ENCODE measurements around the gene TPSD1.

DNA sequence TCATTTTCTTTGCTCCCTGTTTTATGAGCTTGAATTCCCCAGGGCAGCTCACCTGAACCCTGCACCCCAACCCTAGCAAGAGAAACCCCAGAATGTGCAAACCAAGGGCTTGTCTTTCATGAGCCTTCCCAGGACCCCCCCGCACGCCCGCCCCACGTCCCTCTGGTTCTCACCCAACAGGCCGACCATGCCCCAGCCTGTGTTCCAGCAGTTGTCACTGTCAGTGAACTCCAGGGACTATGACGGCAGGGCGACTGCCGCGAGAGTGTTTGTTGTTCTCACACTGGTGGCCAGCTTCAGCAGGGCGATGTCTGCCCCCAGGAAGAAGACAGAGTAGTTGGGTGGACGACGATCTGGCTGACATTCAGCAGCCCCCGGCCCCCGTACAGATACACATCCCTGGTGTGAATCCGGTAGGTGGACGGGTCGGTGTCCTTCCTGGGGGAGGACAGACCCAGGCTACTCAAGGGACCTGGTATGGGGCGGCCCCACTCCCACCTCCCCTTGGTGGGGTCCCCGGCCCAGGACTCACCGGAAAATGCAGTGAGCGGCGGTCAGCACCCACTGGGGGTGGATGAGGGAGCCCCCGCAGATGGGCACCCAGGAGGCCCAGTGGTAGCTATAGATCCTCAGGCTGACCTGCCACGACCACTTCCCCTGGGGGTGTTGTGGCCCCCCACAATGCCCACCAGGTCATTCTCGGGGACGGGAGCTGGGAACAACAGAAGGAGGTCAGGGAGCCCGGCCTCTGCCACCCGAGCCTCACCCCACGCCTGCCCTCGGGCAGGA is 20.1 kb downstream of the TPSD1 start:
- TF ChIP-seq CTCF (IDR thresholded peaks at IDR 0.05; ENCODE audit: insufficient read depth, low read length) (no peak), POLR2AphosphoS5 (IDR thresholded peaks at IDR 0.05; ENCODE audit: low read depth) (no peak), GABPA (IDR thresholded peaks at IDR 0.05; ENCODE audit: low read depth) (no peak)
